Measurements from ENCODE around the gene ASB3.
"Not testable (repeated sequence)": the region's sequence is repeated elsewhere in the genome, so short reads cannot be mapped to it uniquely, and the experiment has no call there.

Gene ASB3

GRCh38 chr2:53786352-53786704, 425 bp downstream of the ASB3 start:
- no peak for DNase-seq (ENCODE audit: low spot score)

- no peak for DNase-seq (ENCODE audit: low spot score)
Observed at GRCh38 chr2:53785366-53785765, 1.4 kb downstream of the ASB3 start.

GRCh38 chr2:53784436-53784835, 2.3 kb downstream of the ASB3 start:
- DNase-seq (ENCODE audit: low spot score): no peak

- no peak for DNase-seq (ENCODE audit: low spot score)
Observed at GRCh38 chr2:53782676-53783075, 4.1 kb downstream of the ASB3 start.

- no peak for DNase-seq (ENCODE audit: low spot score)
Observed at GRCh38 chr2:53780056-53780455, 6.7 kb downstream of the ASB3 start.

- DNase-seq (ENCODE audit: low spot score): no peak
Observed at GRCh38 chr2:53778536-53779162, 8.1 kb downstream of the ASB3 start.

GRCh38 chr2:53777134-53777533, 9.6 kb downstream of the ASB3 start:
- no peak for DNase-seq (ENCODE audit: low spot score)

- no peak for DNase-seq (ENCODE audit: low spot score)
Observed at GRCh38 chr2:53770264-53770663, 16.5 kb downstream of the ASB3 start.

- DNase-seq (ENCODE audit: low spot score): no peak
Observed at GRCh38 chr2:53769318-53769945, 17.3 kb downstream of the ASB3 start.

- DNase-seq (ENCODE audit: low spot score): no peak
Observed at GRCh38 chr2:53768242-53768542, 18.6 kb downstream of the ASB3 start.

- peak; percentile 80 for DNase-seq (ENCODE audit: low spot score)
Observed at GRCh38 chr2:53767405-53768241, 19.1 kb downstream of the ASB3 start, which contains the start of gene CHAC2. Gene CHAC2, plus strand, starts transcription at chr2:53767804. Its CDS starts 83 bp downstream, at chr2:53767887.

GRCh38 chr2:53765767-53766166, 21.0 kb downstream of the ASB3 start:
- DNase-seq (ENCODE audit: low spot score): no peak

GRCh38 chr2:53757206-53757605, 29.5 kb downstream of the ASB3 start:
- DNase-seq (ENCODE audit: low spot score): not testable (repeated sequence)

GRCh38 chr2:53756644-53757043, 30.1 kb downstream of the ASB3 start:
- DNase-seq (ENCODE audit: low spot score): no peak

- DNase-seq (ENCODE audit: low spot score): no peak
Observed at GRCh38 chr2:53755121-53755520, 31.6 kb downstream of the ASB3 start.

GRCh38 chr2:53753041-53753440, 33.7 kb downstream of the ASB3 start:
- DNase-seq (ENCODE audit: low spot score): no peak

GRCh38 chr2:53752385-53752784, 34.4 kb downstream of the ASB3 start:
- no peak for DNase-seq (ENCODE audit: low spot score)

- no peak for DNase-seq (ENCODE audit: low spot score)
Observed at GRCh38 chr2:53751728-53752127, 35.0 kb downstream of the ASB3 start.

- peak; percentile 48 for DNase-seq (ENCODE audit: low spot score)
Observed at GRCh38 chr2:53750041-53750768, 36.5 kb downstream of the ASB3 start.

GRCh38 chr2:53744395-53745065, 42.2 kb downstream of the ASB3 start:
- DNase-seq (ENCODE audit: low spot score): no peak

GRCh38 chr2:53740170-53740569, 46.6 kb downstream of the ASB3 start:
- peak; percentile 40 for DNase-seq (ENCODE audit: low spot score)

- no peak for DNase-seq (ENCODE audit: low spot score)
Observed at GRCh38 chr2:53739032-53739431, 47.7 kb downstream of the ASB3 start.
